Nephron progenitor cell (in vitro differentiated cells): Measurements from ENCODE around the gene DNAAF1.

Source experiments
- DNase-seq: peaks from one replicate; pipeline ENCODE4 v3.0.0; 2021
- H3K27ac Mint-ChIP-seq: 2 replicates; pipeline ENCODE4 v1.8.0; 2021; ENCODE audit warnings: mild to moderate bottlenecking, moderate library complexity, mixed read lengths
- H3K27me3 Mint-ChIP-seq: 2 replicates; pipeline ENCODE4 v1.8.0; 2021; ENCODE audit warnings: mild to moderate bottlenecking, low read depth, mixed read lengths; ENCODE audit not compliant: poor library complexity
- H3K36me3 Mint-ChIP-seq: 2 replicates; pipeline ENCODE4 v1.8.0; 2021; ENCODE audit warnings: low read depth, mixed read lengths
- H3K4me1 Mint-ChIP-seq: 2 replicates; pipeline ENCODE4 v1.8.0; 2021; ENCODE audit warnings: mixed read lengths
- H3K4me3 Mint-ChIP-seq: 2 replicates; pipeline ENCODE4 v1.8.0; 2021; ENCODE audit warnings: mild to moderate bottlenecking, moderate library complexity, mixed read lengths
- H3K9me3 Mint-ChIP-seq: 2 replicates; pipeline ENCODE4 v1.8.0; 2021; ENCODE audit warnings: mild to moderate bottlenecking, moderate library complexity, mixed read lengths
- TF ChIP-seq, protein P1 (sequence below): fragments of 200-600 bp; sonication (generic); IDR thresholded peaks from 2 replicates; pipeline ENCODE4 v1.5.0; 2021; ENCODE audit warnings: antibody characterized with exemption

DNAAF1 gene

DNA sequence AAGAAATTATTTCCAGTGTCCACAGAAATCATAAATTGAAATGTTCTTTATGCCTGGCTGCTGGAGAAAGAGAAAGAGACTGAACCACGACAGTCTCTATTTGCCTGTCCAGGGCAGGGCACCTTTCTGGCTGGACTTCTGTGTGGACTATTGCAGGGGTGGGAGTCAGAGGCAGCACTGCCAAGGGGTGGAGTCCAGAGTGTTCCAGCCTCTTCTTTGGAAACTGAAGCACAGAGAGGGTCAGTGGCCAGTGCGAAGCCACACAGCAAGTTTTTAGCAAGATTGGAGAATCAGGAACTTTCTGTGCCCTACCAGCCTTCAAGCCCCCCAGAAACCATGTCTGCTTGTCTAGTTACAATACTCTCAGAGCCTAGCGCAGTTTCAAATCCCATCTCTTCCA, 79.4 kb downstream of the DNAAF1 start:
- Mint-ChIP-seq H3K9me3 (no peaks in the 10 kb centered on the region), H3K36me3 (no peaks in the 10 kb centered on the region), H3K27ac (no peak overlapping the region), H3K4me3 (no peak overlapping the region), H3K27me3 (peaks cover 9% of the 10 kb centered on the region), H3K4me1 (peaks cover 36% of the 10 kb centered on the region)
- TF ChIP-seq, protein P1, sequence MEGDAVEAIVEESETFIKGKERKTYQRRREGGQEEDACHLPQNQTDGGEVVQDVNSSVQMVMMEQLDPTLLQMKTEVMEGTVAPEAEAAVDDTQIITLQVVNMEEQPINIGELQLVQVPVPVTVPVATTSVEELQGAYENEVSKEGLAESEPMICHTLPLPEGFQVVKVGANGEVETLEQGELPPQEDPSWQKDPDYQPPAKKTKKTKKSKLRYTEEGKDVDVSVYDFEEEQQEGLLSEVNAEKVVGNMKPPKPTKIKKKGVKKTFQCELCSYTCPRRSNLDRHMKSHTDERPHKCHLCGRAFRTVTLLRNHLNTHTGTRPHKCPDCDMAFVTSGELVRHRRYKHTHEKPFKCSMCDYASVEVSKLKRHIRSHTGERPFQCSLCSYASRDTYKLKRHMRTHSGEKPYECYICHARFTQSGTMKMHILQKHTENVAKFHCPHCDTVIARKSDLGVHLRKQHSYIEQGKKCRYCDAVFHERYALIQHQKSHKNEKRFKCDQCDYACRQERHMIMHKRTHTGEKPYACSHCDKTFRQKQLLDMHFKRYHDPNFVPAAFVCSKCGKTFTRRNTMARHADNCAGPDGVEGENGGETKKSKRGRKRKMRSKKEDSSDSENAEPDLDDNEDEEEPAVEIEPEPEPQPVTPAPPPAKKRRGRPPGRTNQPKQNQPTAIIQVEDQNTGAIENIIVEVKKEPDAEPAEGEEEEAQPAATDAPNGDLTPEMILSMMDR: no peak
- DNase-seq: no peak

DNA sequence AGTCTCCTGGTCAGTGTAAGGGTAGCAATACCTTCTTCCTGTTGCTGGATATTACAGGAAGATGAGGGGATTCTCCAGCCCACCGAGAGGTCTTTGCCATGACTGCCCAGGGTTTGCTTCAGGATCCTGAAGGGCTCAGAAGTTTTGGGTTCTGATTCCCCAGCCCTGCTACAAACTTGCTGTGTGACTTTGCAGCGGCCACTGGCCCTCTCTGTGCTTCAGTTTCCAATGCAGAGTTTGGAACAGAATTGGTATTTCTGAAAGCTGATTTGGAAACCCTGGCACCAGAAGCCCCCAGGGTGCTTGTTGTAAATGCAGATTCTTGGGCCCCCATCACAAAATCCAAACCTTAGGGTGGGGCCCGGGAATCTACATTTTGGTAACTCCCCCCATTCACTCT, 80.0 kb downstream of the DNAAF1 start:
- peaks cover 9% of the 10 kb centered on the region for H3K27me3 Mint-ChIP-seq
- DNase-seq: no peak
- peaks cover 39% of the 10 kb centered on the region for H3K4me1 Mint-ChIP-seq
- no peaks in the 10 kb centered on the region for H3K9me3 Mint-ChIP-seq
- TF ChIP-seq, protein P1: no peak
- no peak overlapping the region for H3K4me3 Mint-ChIP-seq
- H3K27ac Mint-ChIP-seq: no peak overlapping the region
- H3K36me3 Mint-ChIP-seq: no peaks in the 10 kb centered on the region

DNA sequence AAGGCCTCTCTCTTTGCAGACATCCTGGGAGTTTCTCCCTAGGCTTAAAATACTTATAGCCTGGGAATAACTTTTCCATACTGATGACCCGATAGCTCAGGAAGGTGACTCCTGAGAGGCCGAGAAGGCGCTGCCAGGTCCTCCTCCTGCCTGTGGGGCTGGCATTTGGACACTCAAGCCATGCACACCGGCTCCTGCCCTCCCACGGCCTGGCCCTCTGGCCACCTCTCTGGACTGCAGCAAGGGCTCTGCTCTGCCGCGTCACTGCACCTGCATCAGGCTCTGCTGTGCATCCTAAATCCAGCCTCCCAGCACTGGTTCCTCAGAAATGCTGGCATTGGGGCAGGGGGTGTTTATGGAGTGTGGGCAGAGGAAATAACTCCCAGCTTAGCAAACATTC, 80.5 kb downstream of the DNAAF1 start:
- no peaks in the 10 kb centered on the region for H3K9me3 Mint-ChIP-seq
- no peaks in the 10 kb centered on the region for H3K36me3 Mint-ChIP-seq
- no peak overlapping the region for H3K4me3 Mint-ChIP-seq
- DNase-seq: no peak
- no peak overlapping the region for H3K27ac Mint-ChIP-seq
- H3K4me1 Mint-ChIP-seq: peaks cover 42% of the 10 kb centered on the region
- TF ChIP-seq, protein P1: no peak
- peaks cover 9% of the 10 kb centered on the region for H3K27me3 Mint-ChIP-seq

DNA sequence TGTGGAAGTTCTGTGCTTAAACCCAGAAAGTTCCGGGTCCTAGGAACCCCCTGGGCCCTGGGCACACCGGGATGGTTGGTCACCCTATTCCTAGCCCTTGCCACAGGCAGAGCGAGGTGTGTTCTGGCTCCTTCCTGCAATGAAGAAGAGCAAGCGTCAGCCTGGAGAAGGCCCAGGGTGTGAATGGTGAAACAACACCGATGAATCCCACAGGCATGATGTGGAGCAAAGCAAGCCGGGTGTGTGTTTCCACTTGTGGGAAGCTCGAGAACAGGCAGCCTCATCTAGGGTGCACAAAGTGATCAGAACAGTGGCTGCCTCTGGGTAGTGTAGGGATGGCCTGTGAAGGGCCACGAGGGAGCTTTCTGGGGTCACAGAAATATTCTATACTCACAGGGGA, 80.9 kb downstream of the DNAAF1 start:
- TF ChIP-seq, protein P1: no peak
- Mint-ChIP-seq H3K4me1 (peaks cover 46% of the 10 kb centered on the region), H3K27me3 (peaks cover 9% of the 10 kb centered on the region), H3K9me3 (no peaks in the 10 kb centered on the region), H3K27ac (peak overlapping the region; percentile 14), H3K4me3 (no peak overlapping the region), H3K36me3 (no peaks in the 10 kb centered on the region)
- DNase-seq: no peak
